ENCODE measurements around the gene ELF4.

ELF4 gene

GRCh38 chrX:130039847-130040246 is 70.5 kb downstream of the ELF4 start:
- no peak for ATAC-seq
- TF ChIP-seq TCF4 (CRISPR knock-in tag; IDR thresholded peaks at IDR 0.05; ENCODE audit: borderline replicate concordance) (no peak), OSR1 (CRISPR knock-in tag; IDR thresholded peaks at IDR 0.05) (no peak), ZNF565 (CRISPR knock-in tag; conservative IDR thresholded peaks at IDR 0.05; ENCODE audit: low read depth) (no peak), SNAI2 (CRISPR knock-in tag; IDR thresholded peaks at IDR 0.05) (no peak)

- TF ChIP-seq OSR1 (CRISPR knock-in tag; IDR thresholded peaks at IDR 0.05) (no peak), ZC3H10 (CRISPR knock-in tag; IDR thresholded peaks at IDR 0.05) (no peak), ESRRG (CRISPR knock-in tag; IDR thresholded peaks at IDR 0.05) (no peak), RARB (CRISPR knock-in tag; IDR thresholded peaks at IDR 0.05) (no peak), CREB5 (CRISPR knock-in tag; IDR thresholded peaks at IDR 0.05; ENCODE audit: low read depth) (no peak), ZFP30 (CRISPR knock-in tag; IDR thresholded peaks at IDR 0.05) (no peak), CSDC2 (CRISPR knock-in tag; IDR thresholded peaks at IDR 0.05) (no peak), ISL1 (CRISPR knock-in tag; IDR thresholded peaks at IDR 0.05) (no peak), TCF4 (CRISPR knock-in tag; IDR thresholded peaks at IDR 0.05; ENCODE audit: borderline replicate concordance) (no peak)
- TF ChIP-seq, protein P1, sequence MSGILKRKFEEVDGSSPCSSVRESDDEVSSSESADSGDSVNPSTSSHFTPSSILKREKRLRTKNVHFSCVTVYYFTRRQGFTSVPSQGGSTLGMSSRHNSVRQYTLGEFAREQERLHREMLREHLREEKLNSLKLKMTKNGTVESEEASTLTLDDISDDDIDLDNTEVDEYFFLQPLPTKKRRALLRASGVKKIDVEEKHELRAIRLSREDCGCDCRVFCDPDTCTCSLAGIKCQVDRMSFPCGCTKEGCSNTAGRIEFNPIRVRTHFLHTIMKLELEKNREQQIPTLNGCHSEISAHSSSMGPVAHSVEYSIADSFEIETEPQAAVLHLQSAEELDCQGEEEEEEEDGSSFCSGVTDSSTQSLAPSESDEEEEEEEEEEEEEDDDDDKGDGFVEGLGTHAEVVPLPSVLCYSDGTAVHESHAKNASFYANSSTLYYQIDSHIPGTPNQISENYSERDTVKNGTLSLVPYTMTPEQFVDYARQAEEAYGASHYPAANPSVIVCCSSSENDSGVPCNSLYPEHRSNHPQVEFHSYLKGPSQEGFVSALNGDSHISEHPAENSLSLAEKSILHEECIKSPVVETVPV (CRISPR knock-in tag; IDR thresholded peaks at IDR 0.05), result no peak
- no peak for ATAC-seq
Measured at GRCh38 chrX:130034178-130034577, 76.1 kb downstream of the ELF4 start.

- no peak for ATAC-seq
Measured at GRCh38 chrX:130032552-130032951, 77.7 kb downstream of the ELF4 start.

More at GRCh38 chrX:130032552-130032951, 77.7 kb downstream of the ELF4 start:
- TF ChIP-seq CREB5 (CRISPR knock-in tag; IDR thresholded peaks at IDR 0.05; ENCODE audit: low read depth), result no peak
- no peak for TF ChIP-seq ZNF565 (CRISPR knock-in tag; conservative IDR thresholded peaks at IDR 0.05; ENCODE audit: low read depth)
- no peak for TF ChIP-seq TCF4 (CRISPR knock-in tag; IDR thresholded peaks at IDR 0.05; ENCODE audit: borderline replicate concordance)
- TF ChIP-seq ZNF8 (CRISPR knock-in tag; IDR thresholded peaks at IDR 0.05), result no peak
- TF ChIP-seq ESRRG (CRISPR knock-in tag; IDR thresholded peaks at IDR 0.05), result no peak
- TF ChIP-seq BACH2 (CRISPR knock-in tag; IDR thresholded peaks at IDR 0.05; ENCODE audit: borderline replicate concordance), result no peak
- TF ChIP-seq, protein P2, sequence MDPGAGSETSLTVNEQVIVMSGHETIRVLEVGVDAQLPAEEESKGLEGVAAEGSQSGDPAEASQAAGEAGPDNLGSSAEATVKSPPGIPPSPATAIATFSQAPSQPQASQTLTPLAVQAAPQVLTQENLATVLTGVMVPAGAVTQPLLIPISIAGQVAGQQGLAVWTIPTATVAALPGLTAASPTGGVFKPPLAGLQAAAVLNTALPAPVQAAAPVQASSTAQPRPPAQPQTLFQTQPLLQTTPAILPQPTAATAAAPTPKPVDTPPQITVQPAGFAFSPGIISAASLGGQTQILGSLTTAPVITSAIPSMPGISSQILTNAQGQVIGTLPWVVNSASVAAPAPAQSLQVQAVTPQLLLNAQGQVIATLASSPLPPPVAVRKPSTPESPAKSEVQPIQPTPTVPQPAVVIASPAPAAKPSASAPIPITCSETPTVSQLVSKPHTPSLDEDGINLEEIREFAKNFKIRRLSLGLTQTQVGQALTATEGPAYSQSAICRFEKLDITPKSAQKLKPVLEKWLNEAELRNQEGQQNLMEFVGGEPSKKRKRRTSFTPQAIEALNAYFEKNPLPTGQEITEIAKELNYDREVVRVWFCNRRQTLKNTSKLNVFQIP (CRISPR knock-in tag; IDR thresholded peaks at IDR 0.05; ENCODE audit: borderline replicate concordance, low read depth), result no peak
- no peak for TF ChIP-seq ZC3H10 (CRISPR knock-in tag; IDR thresholded peaks at IDR 0.05)
- TF ChIP-seq RARB (CRISPR knock-in tag; IDR thresholded peaks at IDR 0.05), result no peak
- TF ChIP-seq CSDC2 (CRISPR knock-in tag; IDR thresholded peaks at IDR 0.05), result no peak
- TF ChIP-seq, protein P3, sequence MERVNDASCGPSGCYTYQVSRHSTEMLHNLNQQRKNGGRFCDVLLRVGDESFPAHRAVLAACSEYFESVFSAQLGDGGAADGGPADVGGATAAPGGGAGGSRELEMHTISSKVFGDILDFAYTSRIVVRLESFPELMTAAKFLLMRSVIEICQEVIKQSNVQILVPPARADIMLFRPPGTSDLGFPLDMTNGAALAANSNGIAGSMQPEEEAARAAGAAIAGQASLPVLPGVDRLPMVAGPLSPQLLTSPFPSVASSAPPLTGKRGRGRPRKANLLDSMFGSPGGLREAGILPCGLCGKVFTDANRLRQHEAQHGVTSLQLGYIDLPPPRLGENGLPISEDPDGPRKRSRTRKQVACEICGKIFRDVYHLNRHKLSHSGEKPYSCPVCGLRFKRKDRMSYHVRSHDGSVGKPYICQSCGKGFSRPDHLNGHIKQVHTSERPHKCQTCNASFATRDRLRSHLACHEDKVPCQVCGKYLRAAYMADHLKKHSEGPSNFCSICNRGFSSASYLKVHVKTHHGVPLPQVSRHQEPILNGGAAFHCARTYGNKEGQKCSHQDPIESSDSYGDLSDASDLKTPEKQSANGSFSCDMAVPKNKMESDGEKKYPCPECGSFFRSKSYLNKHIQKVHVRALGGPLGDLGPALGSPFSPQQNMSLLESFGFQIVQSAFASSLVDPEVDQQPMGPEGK (CRISPR knock-in tag; IDR thresholded peaks at IDR 0.05; ENCODE audit: borderline replicate concordance), result no peak
- TF ChIP-seq PPARA (CRISPR knock-in tag; IDR thresholded peaks at IDR 0.05; ENCODE audit: borderline replicate concordance), result no peak
- TF ChIP-seq, protein P4, sequence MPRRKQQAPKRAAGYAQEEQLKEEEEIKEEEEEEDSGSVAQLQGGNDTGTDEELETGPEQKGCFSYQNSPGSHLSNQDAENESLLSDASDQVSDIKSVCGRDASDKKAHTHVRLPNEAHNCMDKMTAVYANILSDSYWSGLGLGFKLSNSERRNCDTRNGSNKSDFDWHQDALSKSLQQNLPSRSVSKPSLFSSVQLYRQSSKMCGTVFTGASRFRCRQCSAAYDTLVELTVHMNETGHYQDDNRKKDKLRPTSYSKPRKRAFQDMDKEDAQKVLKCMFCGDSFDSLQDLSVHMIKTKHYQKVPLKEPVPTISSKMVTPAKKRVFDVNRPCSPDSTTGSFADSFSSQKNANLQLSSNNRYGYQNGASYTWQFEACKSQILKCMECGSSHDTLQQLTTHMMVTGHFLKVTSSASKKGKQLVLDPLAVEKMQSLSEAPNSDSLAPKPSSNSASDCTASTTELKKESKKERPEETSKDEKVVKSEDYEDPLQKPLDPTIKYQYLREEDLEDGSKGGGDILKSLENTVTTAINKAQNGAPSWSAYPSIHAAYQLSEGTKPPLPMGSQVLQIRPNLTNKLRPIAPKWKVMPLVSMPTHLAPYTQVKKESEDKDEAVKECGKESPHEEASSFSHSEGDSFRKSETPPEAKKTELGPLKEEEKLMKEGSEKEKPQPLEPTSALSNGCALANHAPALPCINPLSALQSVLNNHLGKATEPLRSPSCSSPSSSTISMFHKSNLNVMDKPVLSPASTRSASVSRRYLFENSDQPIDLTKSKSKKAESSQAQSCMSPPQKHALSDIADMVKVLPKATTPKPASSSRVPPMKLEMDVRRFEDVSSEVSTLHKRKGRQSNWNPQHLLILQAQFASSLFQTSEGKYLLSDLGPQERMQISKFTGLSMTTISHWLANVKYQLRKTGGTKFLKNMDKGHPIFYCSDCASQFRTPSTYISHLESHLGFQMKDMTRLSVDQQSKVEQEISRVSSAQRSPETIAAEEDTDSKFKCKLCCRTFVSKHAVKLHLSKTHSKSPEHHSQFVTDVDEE (CRISPR knock-in tag; IDR thresholded peaks at IDR 0.05), result no peak
- TF ChIP-seq ZNF70 (CRISPR knock-in tag; IDR thresholded peaks at IDR 0.05), result no peak
- no peak for TF ChIP-seq OSR1 (CRISPR knock-in tag; IDR thresholded peaks at IDR 0.05)
